Measurements from ENCODE around the gene TMEM223.

DNA sequence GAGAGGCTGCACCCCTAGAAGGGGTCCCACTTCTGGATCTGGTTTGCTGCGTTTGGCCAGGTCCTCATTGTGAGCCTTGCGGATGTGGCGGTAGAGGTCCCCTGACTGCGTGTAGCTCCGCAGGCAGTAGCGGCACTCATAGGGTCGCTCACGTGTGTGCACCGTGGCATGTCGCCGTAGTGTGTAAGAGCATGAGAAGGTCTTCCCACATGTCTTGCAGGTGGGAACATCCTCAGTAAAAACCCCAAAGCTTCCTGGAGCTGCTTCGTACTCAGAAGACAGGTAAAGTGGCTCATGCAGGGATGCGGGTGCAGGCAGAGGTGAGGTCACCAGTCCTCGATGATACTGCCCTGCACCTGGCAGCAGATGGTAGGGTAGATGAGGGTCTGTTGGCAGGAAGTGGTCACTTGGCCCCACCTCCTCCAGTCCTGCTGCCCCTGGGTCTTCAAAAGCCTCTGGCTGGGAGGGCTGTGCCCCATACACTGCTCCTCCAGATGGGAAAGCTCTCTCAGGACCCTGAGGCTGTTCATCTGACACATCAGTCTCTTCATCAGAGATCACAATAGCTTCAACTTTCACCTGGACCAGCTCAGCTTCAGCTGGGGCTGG lies 39.5 kb downstream of the TMEM223 start:
- no peak for TF ChIP-seq CTCF (tag by site-specific recombination; IDR thresholded peaks at IDR 0.05)
- no peak for TF ChIP-seq ZBTB8A (tag by site-specific recombination; IDR thresholded peaks at IDR 0.05)
- TF ChIP-seq ZNF274 (IDR thresholded peaks at IDR 0.05; ENCODE audit: low read length): no peak
- no peak for TF ChIP-seq ZNF274 (tag by site-specific recombination; IDR thresholded peaks at IDR 0.05; ENCODE audit: borderline replicate concordance)
- TF ChIP-seq, protein P1, sequence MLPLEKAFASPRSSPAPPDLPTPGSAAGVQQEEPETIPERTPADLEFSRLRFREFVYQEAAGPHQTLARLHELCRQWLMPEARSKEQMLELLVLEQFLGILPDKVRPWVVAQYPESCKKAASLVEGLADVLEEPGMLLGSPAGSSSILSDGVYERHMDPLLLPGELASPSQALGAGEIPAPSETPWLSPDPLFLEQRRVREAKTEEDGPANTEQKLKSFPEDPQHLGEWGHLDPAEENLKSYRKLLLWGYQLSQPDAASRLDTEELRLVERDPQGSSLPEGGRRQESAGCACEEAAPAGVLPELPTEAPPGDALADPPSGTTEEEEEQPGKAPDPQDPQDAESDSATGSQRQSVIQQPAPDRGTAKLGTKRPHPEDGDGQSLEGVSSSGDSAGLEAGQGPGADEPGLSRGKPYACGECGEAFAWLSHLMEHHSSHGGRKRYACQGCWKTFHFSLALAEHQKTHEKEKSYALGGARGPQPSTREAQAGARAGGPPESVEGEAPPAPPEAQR (tag by site-specific recombination; IDR thresholded peaks at IDR 0.05): no peak
- TF ChIP-seq ZFP69B (tag by site-specific recombination; IDR thresholded peaks at IDR 0.05): no peak
- no peak for TF ChIP-seq ZBTB49 (tag by site-specific recombination; IDR thresholded peaks at IDR 0.05; ENCODE audit: low read depth)
- TF ChIP-seq OVOL3 (tag by site-specific recombination; IDR thresholded peaks at IDR 0.05): no peak
- TF ChIP-seq ZNF248 (tag by site-specific recombination; IDR thresholded peaks at IDR 0.05): no peak
- no peak for TF ChIP-seq GLIS1 (tag by site-specific recombination; IDR thresholded peaks at IDR 0.05)
- no peak for TF ChIP-seq YY1 (tag by site-specific recombination; IDR thresholded peaks at IDR 0.05)
- TF ChIP-seq ZBTB7A (tag by site-specific recombination; IDR thresholded peaks at IDR 0.05; ENCODE audit: low read depth): no peak
